Posterior cingulate gyrus (tissue), 11 donors: ENCODE data around the gene MSMP.

ENCODE experiments used
- DNase-seq, 10 donors: peaks; one replicate each; pipeline versions ENCODE4 v3.0.0 to v3.0.0-alpha.2; 2020 to 2021; ENCODE audit warnings: mixed read lengths in 3 of 10
- intact Hi-C: fragments of 100-400 bp; cut with DNase I; formaldehyde crosslinking; loops from one replicate; pipeline ENCODE4 v1.15.1; 2023

Gene MSMP

GRCh38 chr9:35705836-35706430, 48.1 kb downstream of the MSMP start:
- no peak for DNase-seq
- intact Hi-C loops, result no loop called here

GRCh38 chr9:35705372-35705771, 48.7 kb downstream of the MSMP start:
- no peak for DNase-seq
- intact Hi-C loops, result no loop called here

- intact Hi-C loops, result no loop called here
- DNase-seq, result no peak
These were observed 50.0 kb downstream of the MSMP start for GRCh38 chr9:35703906-35704672.
